Measurements from ENCODE around the gene ZDHHC14.

Gene ZDHHC14

GRCh38 chr6:157522472-157522871 is 141.5 kb downstream of the ZDHHC14 start:
- Histone ChIP-seq H3K4me1 (ENCODE audit: control insufficient read depth, insufficient read depth, low read length) (peaks cover 2% of the 10 kb centered on the region), H3K4me3 (ENCODE audit: low read length) (no peak overlapping the region), H3K27me3 (ENCODE audit: control insufficient read depth, insufficient read depth, low read length) (no peaks in the 10 kb centered on the region), H3K9me3 (ENCODE audit: control insufficient read depth, low read length) (no peaks in the 10 kb centered on the region), H3K9ac (ENCODE audit: low read length) (no peak overlapping the region), H3K36me3 (ENCODE audit: control insufficient read depth, insufficient read depth, low read length) (no peaks in the 10 kb centered on the region)

GRCh38 chr6:157524735-157525134 is 143.7 kb downstream of the ZDHHC14 start:
- H3K36me3 ChIP-seq (ENCODE audit: control insufficient read depth, insufficient read depth, low read length) = no peaks in the 10 kb centered on the region
- no peaks in the 10 kb centered on the region for H3K9me3 ChIP-seq (ENCODE audit: control insufficient read depth, low read length)
- peaks cover 5% of the 10 kb centered on the region for H3K4me1 ChIP-seq (ENCODE audit: control insufficient read depth, insufficient read depth, low read length)
- H3K4me3 ChIP-seq (ENCODE audit: low read length) = no peak overlapping the region
- no peak overlapping the region for H3K9ac ChIP-seq (ENCODE audit: low read length)
- no peaks in the 10 kb centered on the region for H3K27me3 ChIP-seq (ENCODE audit: control insufficient read depth, insufficient read depth, low read length)

GRCh38 chr6:157525292-157525889 is 144.4 kb downstream of the ZDHHC14 start:
- peaks cover 5% of the 10 kb centered on the region for H3K4me1 ChIP-seq (ENCODE audit: control insufficient read depth, insufficient read depth, low read length)
- no peak overlapping the region for H3K4me3 ChIP-seq (ENCODE audit: low read length)
- no peaks in the 10 kb centered on the region for H3K36me3 ChIP-seq (ENCODE audit: control insufficient read depth, insufficient read depth, low read length)
- H3K9ac ChIP-seq (ENCODE audit: low read length) = no peak overlapping the region
- no peaks in the 10 kb centered on the region for H3K9me3 ChIP-seq (ENCODE audit: control insufficient read depth, low read length)
- H3K27me3 ChIP-seq (ENCODE audit: control insufficient read depth, insufficient read depth, low read length) = no peaks in the 10 kb centered on the region

- H3K4me3 ChIP-seq (ENCODE audit: low read length) = no peak overlapping the region
Observed at GRCh38 chr6:157525918-157526425, 145.0 kb downstream of the ZDHHC14 start.

GRCh38 chr6:157527471-157527907 is 146.5 kb downstream of the ZDHHC14 start:
- Histone ChIP-seq H3K4me3 (ENCODE audit: low read length) (no peak overlapping the region), H3K4me1 (ENCODE audit: control insufficient read depth, insufficient read depth, low read length) (peaks cover 5% of the 10 kb centered on the region), H3K9ac (ENCODE audit: low read length) (no peak overlapping the region), H3K36me3 (ENCODE audit: control insufficient read depth, insufficient read depth, low read length) (no peaks in the 10 kb centered on the region), H3K27me3 (ENCODE audit: control insufficient read depth, insufficient read depth, low read length) (no peaks in the 10 kb centered on the region), H3K9me3 (ENCODE audit: control insufficient read depth, low read length) (no peaks in the 10 kb centered on the region)

More at GRCh38 chr6:157525918-157526425, 145.0 kb downstream of the ZDHHC14 start:
- Histone ChIP-seq H3K36me3 (ENCODE audit: control insufficient read depth, insufficient read depth, low read length) (no peaks in the 10 kb centered on the region), H3K9ac (ENCODE audit: low read length) (no peak overlapping the region), H3K27me3 (ENCODE audit: control insufficient read depth, insufficient read depth, low read length) (no peaks in the 10 kb centered on the region), H3K9me3 (ENCODE audit: control insufficient read depth, low read length) (no peaks in the 10 kb centered on the region), H3K4me1 (ENCODE audit: control insufficient read depth, insufficient read depth, low read length) (peaks cover 5% of the 10 kb centered on the region)

- Histone ChIP-seq H3K27me3 (ENCODE audit: control insufficient read depth, insufficient read depth, low read length) (no peaks in the 10 kb centered on the region), H3K9me3 (ENCODE audit: control insufficient read depth, low read length) (no peaks in the 10 kb centered on the region), H3K4me3 (ENCODE audit: low read length) (no peak overlapping the region), H3K4me1 (ENCODE audit: control insufficient read depth, insufficient read depth, low read length) (peaks cover 5% of the 10 kb centered on the region), H3K9ac (ENCODE audit: low read length) (no peak overlapping the region), H3K36me3 (ENCODE audit: control insufficient read depth, insufficient read depth, low read length) (no peaks in the 10 kb centered on the region)
Observed at GRCh38 chr6:157528931-157529653, 148.1 kb downstream of the ZDHHC14 start.

GRCh38 chr6:157529654-157530039 is 148.7 kb downstream of the ZDHHC14 start:
- Histone ChIP-seq H3K4me1 (ENCODE audit: control insufficient read depth, insufficient read depth, low read length) (peaks cover 6% of the 10 kb centered on the region), H3K36me3 (ENCODE audit: control insufficient read depth, insufficient read depth, low read length) (no peaks in the 10 kb centered on the region), H3K9me3 (ENCODE audit: control insufficient read depth, low read length) (no peaks in the 10 kb centered on the region), H3K27me3 (ENCODE audit: control insufficient read depth, insufficient read depth, low read length) (no peaks in the 10 kb centered on the region), H3K9ac (ENCODE audit: low read length) (no peak overlapping the region), H3K4me3 (ENCODE audit: low read length) (no peak overlapping the region)

- H3K27me3 ChIP-seq (ENCODE audit: control insufficient read depth, insufficient read depth, low read length) = no peaks in the 10 kb centered on the region
- H3K4me3 ChIP-seq (ENCODE audit: low read length) = no peak overlapping the region
- H3K9me3 ChIP-seq (ENCODE audit: control insufficient read depth, low read length) = no peaks in the 10 kb centered on the region
- H3K4me1 ChIP-seq (ENCODE audit: control insufficient read depth, insufficient read depth, low read length) = peaks cover 10% of the 10 kb centered on the region
- no peak overlapping the region for H3K9ac ChIP-seq (ENCODE audit: low read length)
- no peaks in the 10 kb centered on the region for H3K36me3 ChIP-seq (ENCODE audit: control insufficient read depth, insufficient read depth, low read length)
Observed at GRCh38 chr6:157530126-157530525, 149.1 kb downstream of the ZDHHC14 start.

GRCh38 chr6:157530724-157531168 is 149.8 kb downstream of the ZDHHC14 start:
- H3K4me3 ChIP-seq (ENCODE audit: low read length) = no peak overlapping the region
- no peaks in the 10 kb centered on the region for H3K9me3 ChIP-seq (ENCODE audit: control insufficient read depth, low read length)
- H3K9ac ChIP-seq (ENCODE audit: low read length) = no peak overlapping the region
- no peaks in the 10 kb centered on the region for H3K27me3 ChIP-seq (ENCODE audit: control insufficient read depth, insufficient read depth, low read length)
- H3K4me1 ChIP-seq (ENCODE audit: control insufficient read depth, insufficient read depth, low read length) = peaks cover 17% of the 10 kb centered on the region
- H3K36me3 ChIP-seq (ENCODE audit: control insufficient read depth, insufficient read depth, low read length) = no peaks in the 10 kb centered on the region

GRCh38 chr6:157531169-157531985 is 150.4 kb downstream of the ZDHHC14 start:
- Histone ChIP-seq H3K27me3 (ENCODE audit: control insufficient read depth, insufficient read depth, low read length) (no peaks in the 10 kb centered on the region), H3K9me3 (ENCODE audit: control insufficient read depth, low read length) (no peaks in the 10 kb centered on the region), H3K4me1 (ENCODE audit: control insufficient read depth, insufficient read depth, low read length) (peaks cover 22% of the 10 kb centered on the region), H3K9ac (ENCODE audit: low read length) (no peak overlapping the region), H3K36me3 (ENCODE audit: control insufficient read depth, insufficient read depth, low read length) (no peaks in the 10 kb centered on the region), H3K4me3 (ENCODE audit: low read length) (no peak overlapping the region)

- H3K36me3 ChIP-seq (ENCODE audit: control insufficient read depth, insufficient read depth, low read length) = no peaks in the 10 kb centered on the region
- H3K9ac ChIP-seq (ENCODE audit: low read length) = no peak overlapping the region
- no peaks in the 10 kb centered on the region for H3K9me3 ChIP-seq (ENCODE audit: control insufficient read depth, low read length)
- H3K4me3 ChIP-seq (ENCODE audit: low read length) = no peak overlapping the region
- no peaks in the 10 kb centered on the region for H3K27me3 ChIP-seq (ENCODE audit: control insufficient read depth, insufficient read depth, low read length)
- H3K4me1 ChIP-seq (ENCODE audit: control insufficient read depth, insufficient read depth, low read length) = peaks cover 22% of the 10 kb centered on the region
Observed at GRCh38 chr6:157531986-157532365, 151.0 kb downstream of the ZDHHC14 start.

Measured in mucosa of stomach (tissue), 1 donor.